Measurements from ENCODE around the gene IGSF3. TPM values are rescaled to one million over a fixed set of nuclear protein-coding genes. Genes with fewer than 3 reads are reported as not detected.
"Not testable (repeated sequence)": the region's sequence is repeated elsewhere in the genome, so short reads cannot be mapped to it uniquely, and the experiment has no call there.

The IGSF3 gene
- total RNA-seq, 1 donor from 2014 or later = 31.1 TPM

DNA sequence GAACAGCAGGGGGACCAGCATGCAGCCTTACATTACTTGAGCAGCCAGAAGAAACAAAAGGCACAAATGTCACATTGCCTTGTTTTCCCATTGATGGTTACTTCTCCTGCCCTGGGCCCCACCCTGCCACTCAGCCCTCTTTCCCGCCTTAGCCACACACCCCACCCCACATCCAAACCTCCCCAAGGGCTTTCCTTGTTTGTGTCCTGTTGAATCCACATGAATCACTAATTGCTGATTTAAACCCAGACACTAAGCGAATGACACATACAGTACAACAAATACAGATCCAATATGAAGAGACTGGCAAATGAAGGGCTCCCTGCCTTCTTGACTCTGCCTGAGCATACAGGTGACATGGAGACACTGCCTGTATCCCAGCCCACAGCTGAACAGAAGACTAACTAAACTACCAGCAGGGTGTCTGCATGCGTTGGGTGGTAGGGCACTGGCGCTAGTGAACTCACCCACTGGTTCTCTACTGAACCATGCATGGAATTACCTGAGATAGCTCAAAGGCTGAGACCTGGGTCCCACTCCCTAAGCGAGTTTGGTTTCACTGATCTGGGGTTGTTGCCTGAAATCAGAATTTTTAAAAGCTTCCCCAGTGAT lies 3.1 kb downstream of the IGSF3 start:
- DNase-seq (ENCODE audit: low spot score) = no peak

DNA sequence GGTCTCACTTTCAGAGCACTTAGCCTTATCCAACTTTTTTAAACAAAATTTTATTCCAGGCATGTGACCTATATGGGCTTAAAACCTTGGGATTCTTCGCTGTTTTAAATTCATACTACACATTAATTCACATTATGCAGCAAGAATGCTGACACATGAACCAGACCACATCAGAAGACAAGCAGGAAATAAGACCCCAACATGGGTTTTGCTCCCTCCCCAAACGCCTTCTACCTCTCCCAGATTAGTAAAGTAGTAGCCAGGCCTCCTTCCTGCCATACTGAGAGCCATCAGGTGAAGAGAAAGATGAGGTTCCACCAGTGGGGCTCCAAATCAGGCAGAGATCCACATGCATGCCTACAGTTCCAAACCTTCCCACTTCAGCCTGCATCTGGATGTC lies 3.7 kb downstream of the IGSF3 start:
- no peak for DNase-seq (ENCODE audit: low spot score)

DNA sequence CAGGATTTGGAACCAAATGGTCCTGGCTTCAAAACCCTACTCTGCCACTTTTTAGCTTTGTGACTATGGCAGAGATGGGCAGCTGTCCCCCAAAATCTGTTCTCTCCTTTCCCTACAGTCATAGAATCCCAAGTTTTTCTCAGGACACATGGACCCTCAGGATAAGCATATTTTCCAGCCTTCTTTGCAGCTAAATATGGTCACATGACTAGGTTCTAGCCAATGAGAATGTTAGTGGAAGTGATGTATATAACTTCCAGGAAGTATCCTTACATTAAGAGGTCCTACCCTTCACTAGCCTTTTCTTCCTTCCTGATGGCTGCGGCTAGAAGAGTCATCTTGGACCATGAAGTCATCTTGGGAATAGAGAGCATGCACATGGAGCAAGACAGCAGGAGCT lies 5.9 kb downstream of the IGSF3 start:
- no peak for DNase-seq (ENCODE audit: low spot score)

DNA sequence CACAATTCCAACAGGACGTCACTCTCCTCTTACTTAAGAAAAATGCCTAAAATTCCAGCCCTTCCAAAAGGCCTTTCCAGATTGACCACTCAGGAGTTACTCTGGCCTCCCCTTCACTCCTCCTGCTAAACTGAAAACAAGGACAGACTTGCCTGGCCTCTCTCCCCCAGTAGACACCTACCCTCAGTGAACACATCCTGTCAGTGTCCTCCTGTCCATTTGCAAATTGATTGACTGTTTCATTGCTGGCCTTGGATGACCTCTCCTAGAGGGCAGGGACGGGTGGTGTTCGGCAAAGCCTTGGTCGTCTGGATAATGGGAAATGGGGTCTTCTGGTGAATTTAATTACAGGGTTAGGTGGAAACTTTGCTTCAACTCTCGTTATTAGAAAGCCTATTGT lies 8.9 kb downstream of the IGSF3 start:
- not testable (repeated sequence) for DNase-seq (ENCODE audit: low spot score)

DNA sequence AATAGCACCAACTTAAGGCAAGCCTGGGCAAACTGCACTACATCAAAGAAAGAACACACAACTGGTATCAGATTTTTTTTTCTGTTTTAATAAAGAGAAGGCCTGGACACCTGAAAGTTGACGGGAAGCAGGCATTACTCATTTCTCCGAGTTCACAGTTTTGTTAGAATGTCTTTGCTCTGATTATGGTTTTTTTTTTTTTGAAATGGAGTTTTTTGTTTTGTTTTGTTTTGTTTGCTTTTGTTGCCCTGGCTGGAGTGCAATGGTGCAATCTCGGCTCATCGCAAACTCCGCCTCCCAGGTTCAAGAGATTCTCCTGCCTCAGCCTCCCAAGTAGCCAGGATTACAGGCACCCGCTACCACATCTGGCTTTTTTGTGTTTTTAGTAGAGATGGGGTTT lies 9.7 kb downstream of the IGSF3 start:
- not testable (repeated sequence) for DNase-seq (ENCODE audit: low spot score)

DNA sequence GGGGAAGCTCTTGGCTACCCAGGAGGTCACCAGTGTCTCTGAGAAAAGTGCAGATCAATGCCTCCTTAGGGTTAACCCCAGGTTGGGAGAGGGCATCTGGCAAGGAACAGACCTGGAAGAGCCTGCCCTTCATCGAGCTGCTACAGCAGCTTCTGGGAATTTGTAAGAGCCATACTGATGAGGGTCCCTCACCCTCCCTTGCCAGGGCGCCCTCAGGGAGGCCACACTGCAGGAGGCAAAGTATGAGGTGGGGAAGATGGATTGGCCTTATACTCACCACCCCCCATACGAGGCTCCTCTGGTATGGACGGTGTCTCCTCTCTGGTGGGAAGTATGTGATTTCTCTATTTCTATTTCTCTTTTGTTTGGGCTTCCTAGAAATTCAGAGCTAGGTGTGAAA lies 13.2 kb downstream of the IGSF3 start:
- no peak for DNase-seq (ENCODE audit: low spot score)

DNA sequence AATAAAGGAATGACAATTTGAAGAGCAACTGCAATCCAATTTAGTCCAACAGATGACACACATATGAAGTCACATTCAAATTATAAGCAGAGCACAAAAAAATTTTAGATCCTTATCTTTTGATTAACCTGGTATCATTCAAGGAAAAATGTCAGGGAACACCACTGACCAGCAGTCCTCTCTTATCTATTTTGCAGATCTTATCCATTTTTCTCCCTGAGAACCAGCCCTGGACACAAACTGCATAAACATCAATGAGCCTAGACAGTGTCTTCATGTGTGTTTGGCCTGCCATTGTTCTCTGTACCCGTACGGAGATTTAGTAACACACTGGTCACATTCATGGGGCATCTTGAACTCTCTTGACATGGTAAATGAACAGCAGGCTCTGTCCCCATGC lies 14.9 kb downstream of the IGSF3 start:
- not testable (repeated sequence) for DNase-seq (ENCODE audit: low spot score)

DNA sequence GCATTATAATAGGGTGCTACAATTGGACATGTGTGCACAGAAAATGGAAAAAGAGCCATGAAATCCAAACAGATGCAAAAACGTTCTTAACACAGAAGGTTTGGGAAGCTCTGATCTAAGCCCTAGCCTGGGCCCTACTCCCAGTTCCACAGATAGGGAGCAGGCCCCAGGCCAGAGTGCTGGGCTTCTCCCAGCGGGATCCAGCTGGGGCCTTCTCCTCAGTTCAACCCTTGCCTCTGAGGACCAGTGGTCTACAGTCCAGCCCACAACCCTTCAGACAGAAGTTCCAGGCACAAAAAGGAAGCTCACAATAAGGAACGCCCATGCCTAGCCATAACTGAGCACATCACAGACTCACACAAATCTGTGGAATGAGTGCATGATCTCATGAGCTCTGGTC lies 16.8 kb downstream of the IGSF3 start:
- DNase-seq (ENCODE audit: low spot score) = not testable (repeated sequence)

DNA sequence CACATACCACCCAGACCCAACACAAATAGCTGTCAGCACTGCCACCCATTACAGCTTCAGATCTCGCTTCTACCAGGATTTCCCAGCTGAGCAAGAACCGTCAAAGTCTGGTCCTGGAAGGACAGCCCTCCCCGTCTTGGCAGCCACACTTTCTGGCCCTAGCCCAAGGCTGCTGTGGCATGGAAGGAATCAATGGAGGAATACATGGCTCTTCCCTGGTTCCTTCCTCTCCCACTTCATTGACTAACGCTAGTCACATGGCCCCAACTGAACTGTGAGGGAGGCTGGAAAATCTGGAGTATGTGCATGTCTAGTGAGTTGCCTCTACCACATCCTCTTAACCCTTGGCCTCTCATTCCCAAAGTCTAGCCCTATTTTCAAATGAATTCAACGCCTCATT lies 18.5 kb downstream of the IGSF3 start:
- DNase-seq (ENCODE audit: low spot score) = not testable (repeated sequence)

DNA sequence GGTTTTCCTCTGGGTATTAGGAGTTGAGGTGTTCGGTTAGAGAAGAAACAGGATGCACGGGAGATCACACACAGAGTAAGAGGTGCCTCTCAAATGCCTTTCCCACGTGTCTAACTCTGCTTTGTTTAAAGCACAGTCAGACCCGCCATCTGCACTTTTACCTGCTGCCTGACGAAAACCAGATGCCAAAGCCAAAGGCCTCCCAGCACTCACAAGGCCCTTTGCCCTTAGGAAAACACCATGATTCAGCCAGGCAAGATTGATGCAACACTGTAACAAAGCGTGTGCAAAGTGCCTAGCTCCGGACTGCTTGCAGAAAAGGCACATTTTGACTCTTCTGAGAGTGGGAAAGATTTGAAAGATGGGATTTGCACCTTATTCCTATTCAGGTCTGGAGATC lies 19.2 kb downstream of the IGSF3 start:
- peak; percentile 46 for DNase-seq (ENCODE audit: low spot score)

DNA sequence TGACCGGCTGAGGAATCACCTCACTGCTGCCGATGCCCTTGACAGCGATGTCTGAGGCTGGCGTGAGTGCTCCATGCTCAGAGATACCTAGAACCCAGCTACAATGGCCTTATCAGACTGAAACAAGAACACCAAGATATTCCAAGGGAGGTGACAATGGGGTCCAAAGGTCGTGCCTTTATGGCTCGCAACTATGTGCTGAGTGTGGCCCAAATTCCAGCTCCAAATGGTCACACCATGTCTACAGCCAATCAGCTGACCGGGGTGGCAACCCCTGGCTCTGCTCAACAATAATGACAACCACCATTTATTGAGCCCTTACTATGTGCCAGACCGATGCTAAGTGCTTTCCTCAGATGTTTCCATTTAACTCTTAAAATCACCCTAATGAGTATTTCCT lies 20.3 kb downstream of the IGSF3 start:
- DNase-seq (ENCODE audit: low spot score) = not testable (repeated sequence)

DNA sequence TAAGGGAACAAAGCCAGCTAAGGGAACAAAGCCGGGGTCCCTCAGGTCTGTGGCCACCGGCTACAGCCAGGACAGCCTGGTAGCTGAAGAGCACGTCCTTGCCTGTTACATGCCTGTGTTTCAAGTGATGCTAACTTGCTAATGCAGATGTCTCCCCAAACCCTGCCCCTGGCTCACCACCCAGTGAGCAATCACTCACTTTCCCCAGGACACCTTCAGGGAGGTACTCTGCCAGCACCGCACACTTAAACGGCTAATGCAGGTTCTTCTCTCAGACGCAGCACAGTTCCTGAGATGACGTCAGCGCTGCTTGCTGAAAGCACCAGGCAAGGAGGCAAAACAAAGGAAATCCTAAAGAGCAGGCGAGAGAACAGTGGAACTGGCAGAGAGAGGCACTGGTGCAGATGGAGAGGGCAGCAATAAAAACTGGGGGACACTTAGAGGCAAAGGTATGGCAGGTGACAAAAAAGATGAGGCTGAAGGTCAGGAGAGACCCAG lies 20.8 kb downstream of the IGSF3 start:
- DNase-seq (ENCODE audit: low spot score) = not testable (repeated sequence)

DNA sequence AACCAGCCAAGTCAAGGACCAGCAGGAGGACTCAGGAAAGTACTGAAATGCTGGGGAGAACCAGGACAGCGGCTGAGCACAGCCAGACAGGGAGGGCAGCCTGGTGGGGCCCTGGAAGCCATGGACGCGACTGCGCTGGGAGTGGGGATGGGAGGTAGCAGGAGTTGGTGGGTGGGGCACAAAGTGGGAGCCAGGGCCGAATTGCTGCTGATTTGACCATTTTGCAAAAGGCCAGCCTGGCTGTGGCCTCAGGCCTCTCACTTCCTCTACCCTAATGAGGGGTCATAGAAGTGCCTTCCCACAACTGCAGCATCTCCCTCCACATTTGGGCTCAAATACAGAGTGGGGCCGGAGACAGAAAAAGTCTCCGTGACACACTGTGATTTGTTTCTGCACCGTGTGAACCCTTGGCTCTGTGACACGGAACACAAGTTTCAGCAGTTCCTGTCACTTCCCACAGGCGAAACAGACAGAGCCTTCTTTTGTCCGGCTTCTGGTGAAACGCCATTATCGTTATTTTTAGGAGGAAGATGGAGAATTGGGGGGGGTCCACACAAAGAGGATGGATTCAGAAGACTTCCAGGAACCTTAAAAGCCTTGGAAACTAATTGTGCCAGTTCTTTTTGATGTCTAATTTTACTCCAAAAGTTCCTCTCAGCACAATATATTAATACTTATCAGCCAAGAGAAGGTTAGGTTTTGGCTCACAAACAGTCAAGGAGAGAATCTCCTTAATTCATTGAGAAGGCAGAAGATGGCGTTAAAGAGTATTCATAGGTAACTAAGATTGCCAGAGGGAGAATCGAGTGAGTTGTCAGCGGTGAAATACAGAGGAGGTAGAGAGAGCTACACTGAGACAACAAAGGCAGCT lies 21.5 kb downstream of the IGSF3 start:
- not testable (repeated sequence) for DNase-seq (ENCODE audit: low spot score)

DNA sequence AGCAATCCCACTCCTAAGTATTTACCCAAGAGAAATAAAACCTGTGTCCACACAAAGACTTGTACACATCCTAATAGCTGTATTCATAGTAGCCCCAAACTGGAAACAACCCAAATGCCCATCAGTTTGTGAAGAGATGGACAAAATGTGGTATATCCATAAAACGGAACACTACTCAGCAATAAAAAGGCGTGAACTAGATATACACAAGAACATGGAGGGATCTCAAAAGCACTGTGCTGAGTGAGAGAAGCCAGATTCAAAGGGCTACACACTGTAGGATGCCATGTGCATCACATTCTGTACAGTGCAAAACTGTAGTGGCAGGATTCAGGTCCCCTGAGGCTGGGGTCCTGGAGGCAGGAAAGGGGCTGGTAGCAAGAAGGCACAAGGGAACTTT lies 22.5 kb downstream of the IGSF3 start:
- DNase-seq (ENCODE audit: low spot score) = not testable (repeated sequence)

DNA sequence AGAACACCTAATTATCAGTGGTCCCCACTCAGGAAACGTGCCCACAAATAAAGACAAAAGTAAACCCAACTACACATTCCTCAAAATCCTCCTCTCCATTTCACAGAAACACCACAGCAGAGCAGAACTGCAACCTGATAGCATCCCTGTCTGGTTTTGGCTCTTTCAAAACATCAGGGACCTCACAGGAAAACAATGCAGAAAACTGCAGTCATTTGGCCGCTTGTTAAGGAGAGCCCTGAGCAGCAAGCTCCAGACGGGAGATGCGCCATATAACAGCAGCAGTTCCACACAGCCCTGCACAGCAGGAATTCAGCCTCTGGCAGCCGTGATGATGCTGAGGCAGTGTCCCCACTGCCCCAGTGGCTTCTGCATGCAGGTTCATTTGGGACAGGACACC lies 23.4 kb downstream of the IGSF3 start:
- DNase-seq (ENCODE audit: low spot score) = not testable (repeated sequence)

DNA sequence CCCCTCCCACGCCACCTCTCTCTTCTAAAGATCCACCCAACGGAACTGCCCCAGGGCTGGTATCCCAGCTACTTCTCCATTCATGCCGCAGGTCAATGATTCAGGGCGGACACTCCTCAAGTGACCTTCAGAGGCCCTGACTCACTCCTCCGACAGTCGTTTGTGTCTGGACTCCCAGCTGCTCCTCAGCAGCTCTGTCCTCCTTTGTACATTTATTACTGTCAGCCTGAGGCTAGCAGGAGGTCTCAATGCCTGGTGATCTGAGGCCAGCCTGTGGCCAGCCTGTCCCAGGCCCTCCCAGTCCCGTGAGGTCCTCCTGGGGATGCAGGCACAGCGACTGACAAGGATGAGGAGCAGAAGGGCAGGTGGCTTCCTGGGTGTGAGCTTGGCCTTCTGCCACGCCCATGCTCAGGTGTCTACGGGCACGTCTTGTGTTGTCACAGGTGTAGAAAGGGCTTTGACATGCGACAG lies 24.2 kb downstream of the IGSF3 start:
- not testable (repeated sequence) for DNase-seq (ENCODE audit: low spot score)

DNA sequence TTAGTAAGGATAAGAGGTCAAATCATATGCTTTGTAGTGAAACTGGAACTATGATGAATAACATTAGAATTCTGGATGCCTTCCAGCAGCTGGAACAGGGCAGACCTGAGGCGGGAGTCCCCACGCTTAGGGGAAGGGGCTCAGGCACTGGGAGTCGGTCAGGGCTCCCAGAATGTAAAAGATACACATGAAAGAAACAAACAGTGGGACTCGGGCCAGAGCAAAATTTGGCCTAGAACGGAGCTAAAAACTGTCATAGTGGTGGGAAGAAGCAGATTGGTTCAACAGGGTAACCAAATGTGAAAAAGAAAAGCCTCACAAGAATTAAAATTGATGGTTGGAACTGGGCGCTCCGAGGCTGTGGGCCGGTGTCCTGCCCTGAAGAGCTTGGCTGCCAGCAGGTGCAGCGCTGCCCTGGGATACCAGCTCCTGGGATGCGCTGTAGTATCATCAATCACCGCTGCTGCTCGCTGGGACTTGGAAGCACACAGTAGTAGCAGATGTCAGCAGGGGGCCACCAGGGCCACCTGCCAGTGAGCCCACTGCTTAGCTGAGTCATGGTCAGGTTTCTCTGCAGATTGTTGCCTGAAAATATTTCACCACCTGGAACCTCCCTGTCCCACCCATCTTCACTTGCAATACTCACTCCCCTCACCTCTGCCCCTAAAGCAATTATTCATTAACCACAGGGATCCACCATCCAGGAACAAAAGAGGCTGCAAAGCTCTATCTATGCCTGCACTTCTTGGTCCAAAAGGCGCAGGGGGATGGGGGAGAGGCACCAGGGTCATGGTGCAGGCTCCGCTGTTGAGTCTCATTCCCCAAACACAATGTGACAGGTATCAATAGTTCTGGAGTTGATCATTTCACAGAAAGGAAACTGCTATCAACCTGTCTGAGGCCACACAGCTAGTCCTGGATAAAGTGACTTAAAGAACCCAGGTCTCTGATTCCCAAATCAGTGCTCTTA lies 24.9 kb downstream of the IGSF3 start:
- DNase-seq (ENCODE audit: low spot score) = not testable (repeated sequence)

DNA sequence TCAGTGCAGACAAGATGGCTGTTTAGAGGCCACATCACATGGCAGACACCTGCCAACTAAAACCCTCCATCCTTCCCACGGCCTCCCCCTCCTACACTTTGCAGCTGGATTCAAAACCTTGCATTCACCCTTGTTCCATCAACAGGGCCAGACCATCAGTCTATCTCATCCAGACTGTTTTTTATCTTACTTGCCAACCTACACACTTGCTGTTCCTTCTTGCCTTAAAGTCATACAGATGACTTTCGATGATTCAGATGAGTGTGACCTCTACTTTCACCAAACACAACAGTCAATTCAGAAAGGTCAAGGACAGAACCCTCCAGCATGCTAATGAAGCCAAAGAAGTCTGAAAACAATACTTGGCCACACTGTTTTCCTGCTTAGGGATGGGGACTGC lies 29.9 kb downstream of the IGSF3 start:
- DNase-seq (ENCODE audit: low spot score) = not testable (repeated sequence)

DNA sequence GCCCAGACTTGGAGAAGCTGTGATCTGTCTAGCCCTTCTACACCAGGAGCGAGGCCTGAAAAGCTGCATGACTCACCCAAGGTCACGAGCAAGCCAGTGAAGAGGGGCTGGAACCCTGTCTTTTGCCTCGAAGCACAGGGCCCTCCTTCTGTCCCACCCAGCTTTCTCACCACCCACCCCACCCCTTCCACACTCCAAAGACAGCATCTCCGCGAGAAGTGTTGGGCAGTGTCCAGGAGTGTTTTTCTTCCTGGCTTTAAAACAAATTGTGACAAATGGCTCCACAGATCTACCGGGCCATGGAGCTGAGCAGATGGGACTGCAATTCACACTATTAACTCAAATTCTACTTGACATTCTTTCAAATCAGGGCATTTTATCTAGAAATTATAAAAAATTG lies 30.9 kb downstream of the IGSF3 start:
- not testable (repeated sequence) for DNase-seq (ENCODE audit: low spot score)

DNA sequence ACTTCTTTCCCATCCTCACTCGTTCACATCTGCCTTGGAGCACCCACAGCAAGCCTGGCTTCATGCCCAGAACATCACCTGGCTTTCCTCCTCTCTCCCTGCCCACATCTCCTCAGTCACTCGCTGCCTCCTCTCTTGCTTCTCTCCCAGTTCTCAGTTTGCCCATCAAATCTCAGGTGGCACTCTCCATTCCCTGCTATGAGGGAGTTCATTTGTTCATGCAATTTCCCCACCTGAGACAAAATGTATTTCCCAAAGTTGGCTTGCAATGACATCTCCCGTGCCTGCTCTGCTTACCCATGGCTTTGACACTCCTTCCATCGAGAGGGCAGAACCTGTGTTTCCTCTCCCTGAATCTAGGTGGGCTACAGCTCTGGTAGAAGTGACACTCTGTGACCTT lies 33.1 kb downstream of the IGSF3 start:
- not testable (repeated sequence) for DNase-seq (ENCODE audit: low spot score)
